ENCODE data around the gene PPIH.

GRCh38 chr1:42613803-42614131, 44.5 kb upstream of the PPIH start:
- TF ChIP-seq EZH2 (IDR thresholded peaks at IDR 0.05; ENCODE audit: insufficient read depth, poor library complexity, severe bottlenecking) (no peak), EZH2phosphoT487 (IDR thresholded peaks at IDR 0.05; ENCODE audit: insufficient read depth, low read depth) (no peak)
